Cardiac atrium fibroblast (primary cell): ENCODE measurements around the gene SOX13. TPM values are rescaled to one million over a fixed set of nuclear protein-coding genes. Genes with fewer than 3 reads are reported as not detected.

Source experiments
- total RNA-seq: library from RNA; depleted of rRNA; stranded (reverse); fragments of >200 nt; gene quantifications from 2 replicates; pipeline ENCODE4 v1.2.3, GENCODE V29; 2015

SOX13 gene
- 6.0 and 10.8 TPM in 2 replicates for total RNA-seq

DNA sequence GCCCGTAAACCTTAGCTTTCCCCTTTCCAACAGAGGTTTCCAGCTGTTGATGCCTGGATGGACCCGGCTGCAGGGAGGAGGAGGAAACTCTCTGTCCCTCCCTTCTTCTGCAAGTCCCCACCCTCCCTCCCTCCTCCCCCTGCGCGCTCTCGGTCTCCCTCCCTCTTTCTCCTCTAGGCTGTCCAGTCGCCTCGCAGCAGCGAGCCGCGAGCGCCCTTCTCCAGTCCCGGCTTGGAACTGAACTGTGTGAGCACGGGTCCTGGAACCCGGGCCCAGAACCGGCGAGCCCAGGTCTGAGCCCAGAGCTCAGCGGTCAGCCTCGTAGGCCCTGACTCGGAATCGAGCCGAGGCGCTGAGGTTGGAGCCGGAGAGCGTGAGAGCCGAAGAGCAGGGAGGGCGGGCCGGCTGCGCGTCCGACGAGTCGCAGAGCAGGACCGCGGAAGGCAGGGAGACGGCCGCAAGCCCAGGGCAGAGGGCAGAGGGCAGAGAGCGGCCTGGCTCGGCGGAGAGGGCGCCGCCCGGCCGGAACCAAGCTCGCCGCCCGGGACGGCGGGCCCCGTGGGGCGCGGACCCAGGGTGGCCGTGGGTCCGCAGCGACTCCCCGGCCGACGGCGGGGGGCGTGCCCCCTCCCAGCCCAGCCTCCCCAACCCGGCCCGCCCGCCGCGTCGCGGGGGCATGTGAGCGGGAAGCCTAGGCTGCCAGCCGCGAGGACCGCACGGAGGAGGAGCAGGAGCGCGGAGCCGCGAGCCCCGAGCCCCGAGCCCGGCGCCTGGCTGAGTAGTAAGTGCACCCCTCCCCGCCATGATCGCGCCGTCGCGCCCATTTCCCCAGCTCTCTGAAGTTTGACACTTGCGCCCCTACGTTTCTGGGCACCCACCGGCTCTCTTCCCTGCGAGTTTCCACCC, at the start of gene SOX13:
Gene SOX13 (plus strand): TSS at position 185 of the 906 bp plus-strand sequence. CDS start 39,801 bp downstream, outside the sequence.

DNA sequence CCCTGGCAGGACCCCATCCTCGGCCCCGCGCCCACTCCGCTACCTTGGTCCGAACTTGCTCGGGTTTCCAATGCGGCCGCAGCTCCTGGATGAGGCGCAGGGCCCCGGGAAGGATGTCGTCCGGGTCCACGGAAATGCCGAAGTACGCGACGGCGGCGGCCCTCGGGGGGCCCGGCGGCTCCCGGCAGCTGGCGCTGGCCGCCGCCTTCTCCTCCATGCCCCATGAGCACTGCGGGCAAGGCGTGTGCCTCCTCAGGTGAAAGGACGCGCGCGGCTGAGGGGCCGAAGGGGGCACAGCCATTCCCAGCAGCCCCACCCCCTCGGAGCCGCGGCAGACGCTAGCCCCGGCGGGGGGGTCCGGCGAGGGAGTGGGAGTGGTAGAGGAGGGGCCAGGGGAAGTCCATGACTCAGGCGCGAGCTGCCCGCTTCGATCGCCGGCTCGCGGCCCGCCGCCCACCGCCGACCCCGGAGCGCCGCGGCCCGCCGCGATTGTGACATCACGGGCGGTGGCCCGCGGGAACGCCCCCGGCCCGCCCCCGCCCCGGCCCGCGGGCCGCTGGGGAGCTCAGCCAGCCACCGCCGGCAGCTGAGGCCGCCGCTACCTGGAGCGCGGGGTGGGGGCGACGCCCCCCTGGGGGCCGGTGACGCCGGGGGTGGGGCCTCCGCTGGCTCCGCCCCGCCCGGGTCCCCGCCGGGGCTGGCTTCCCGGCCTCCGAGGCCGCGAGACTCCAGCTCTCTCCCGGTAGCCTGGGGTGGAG, 78.8 kb downstream of the SOX13 start, which contains the start of gene ETNK2:
Gene ETNK2 (minus strand): TSS at position 493 of the 758 bp plus-strand sequence. CDS start 192 bp downstream, at position 301.

DNA sequence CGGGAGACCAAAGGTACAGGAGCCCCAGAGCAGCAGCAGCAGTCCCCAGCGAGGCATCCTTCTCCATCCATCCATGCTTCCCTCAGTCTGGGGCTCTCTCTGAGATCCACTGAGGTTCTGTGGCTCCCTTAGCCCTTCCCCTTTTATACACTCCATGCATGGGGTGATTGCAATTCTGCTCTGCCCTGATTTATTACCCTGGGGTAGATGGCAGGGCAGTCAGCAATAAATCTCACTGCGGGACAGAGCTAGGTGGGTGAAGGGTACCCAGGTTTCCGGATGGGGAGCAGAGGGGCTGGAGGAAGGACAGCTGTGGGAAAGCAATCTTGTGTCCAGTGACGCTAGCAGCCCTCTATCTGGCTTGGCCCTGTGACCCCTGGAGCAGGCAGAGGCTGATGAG, 93.3 kb downstream of the SOX13 start, which contains the start of gene REN:
Gene REN (minus strand): TSS at position 119 of the 400 bp plus-strand sequence. CDS start 44 bp downstream, at position 75.

Other genes starting within 250 kb of the SOX13 start
- 64.6 and 85.9 TPM in 2 replicates for gene SNRPE, start 211.5 kb upstream of the SOX13 start, total RNA-seq
- gene ETNK2, start 78.9 kb downstream of the SOX13 start, total RNA-seq: 4.7 and 6.7 TPM in 2 replicates
- not detected in 2 replicates for gene REN, start 93.2 kb downstream of the SOX13 start, total RNA-seq
- gene KISS1, start 123.4 kb downstream of the SOX13 start, total RNA-seq: not detected in 2 replicates
- gene GOLT1A, start 140.9 kb downstream of the SOX13 start, total RNA-seq: not detected in 2 replicates